WI38 (cell line): ENCODE measurements around the gene HIPK4.
"Not testable (repeated sequence)": the region's sequence is repeated elsewhere in the genome, so short reads cannot be mapped to it uniquely, and the experiment has no call there.

Experiments used
- H3K4me3 ChIP-seq: 2 replicates; pipeline ENCODE4 v1.5.1; 2011; ENCODE audit warnings: low read depth, mild to moderate bottlenecking, control low read depth, low read length
- TF ChIP-seq, protein P1 (sequence below): IDR thresholded peaks from 2 replicates; pipeline ENCODE4 v1.5.1; 2012; ENCODE audit warnings: low read depth, mild to moderate bottlenecking, control low read depth, low read length

HIPK4 gene

DNA sequence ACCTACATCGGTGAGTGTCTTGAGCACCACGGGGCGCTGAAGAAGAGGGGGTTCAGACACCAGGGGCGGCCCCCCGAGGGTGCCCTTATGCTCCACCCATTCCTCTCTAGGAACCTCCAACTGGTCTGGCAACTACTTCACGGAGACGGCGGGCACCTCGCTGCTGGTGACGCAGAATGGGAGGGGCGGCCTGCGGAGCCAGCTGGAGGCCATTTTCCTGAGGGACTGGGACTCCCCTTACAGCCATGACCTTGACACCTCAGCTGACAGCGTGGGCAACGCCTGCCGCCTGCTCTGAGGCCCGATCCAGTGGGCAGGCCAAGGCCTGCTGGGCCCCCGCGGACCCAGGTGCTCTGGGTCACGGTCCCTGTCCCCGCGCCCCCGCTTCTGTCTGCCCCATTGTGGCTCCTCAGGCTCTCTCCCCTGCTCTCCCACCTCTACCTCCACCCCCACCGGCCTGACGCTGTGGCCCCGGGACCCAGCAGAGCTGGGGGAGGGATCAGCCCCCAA lies 12.1 kb downstream of the HIPK4 start:
- no peak overlapping the region for H3K4me3 ChIP-seq
- TF ChIP-seq, protein P1, sequence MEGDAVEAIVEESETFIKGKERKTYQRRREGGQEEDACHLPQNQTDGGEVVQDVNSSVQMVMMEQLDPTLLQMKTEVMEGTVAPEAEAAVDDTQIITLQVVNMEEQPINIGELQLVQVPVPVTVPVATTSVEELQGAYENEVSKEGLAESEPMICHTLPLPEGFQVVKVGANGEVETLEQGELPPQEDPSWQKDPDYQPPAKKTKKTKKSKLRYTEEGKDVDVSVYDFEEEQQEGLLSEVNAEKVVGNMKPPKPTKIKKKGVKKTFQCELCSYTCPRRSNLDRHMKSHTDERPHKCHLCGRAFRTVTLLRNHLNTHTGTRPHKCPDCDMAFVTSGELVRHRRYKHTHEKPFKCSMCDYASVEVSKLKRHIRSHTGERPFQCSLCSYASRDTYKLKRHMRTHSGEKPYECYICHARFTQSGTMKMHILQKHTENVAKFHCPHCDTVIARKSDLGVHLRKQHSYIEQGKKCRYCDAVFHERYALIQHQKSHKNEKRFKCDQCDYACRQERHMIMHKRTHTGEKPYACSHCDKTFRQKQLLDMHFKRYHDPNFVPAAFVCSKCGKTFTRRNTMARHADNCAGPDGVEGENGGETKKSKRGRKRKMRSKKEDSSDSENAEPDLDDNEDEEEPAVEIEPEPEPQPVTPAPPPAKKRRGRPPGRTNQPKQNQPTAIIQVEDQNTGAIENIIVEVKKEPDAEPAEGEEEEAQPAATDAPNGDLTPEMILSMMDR: no peak

DNA sequence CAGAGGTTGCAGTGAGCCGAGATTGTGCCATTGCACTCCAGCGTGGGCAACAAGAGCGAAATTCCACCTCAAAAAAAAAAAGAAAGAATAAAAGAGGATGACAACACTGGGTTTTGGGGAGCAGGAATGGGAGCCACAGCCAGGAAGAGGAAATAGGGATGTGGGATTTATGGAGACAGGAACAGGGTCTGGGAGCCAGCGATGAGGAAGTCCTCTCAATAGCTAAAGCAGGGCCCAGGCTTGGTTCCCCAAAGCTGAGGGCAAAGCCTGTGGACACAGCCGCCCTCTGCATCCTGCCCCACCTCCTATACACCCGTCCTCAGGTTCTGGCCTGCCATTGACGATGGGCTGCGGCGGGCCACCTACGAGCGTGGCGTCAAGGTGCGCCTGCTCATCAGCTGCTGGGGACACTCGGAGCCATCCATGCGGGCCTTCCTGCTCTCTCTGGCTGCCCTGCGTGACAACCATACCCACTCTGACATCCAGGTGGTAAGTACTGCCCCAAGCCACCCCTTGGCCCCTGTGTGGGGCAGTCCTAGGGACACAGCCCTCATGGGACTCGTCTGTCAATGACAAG lies 13.6 kb downstream of the HIPK4 start:
- H3K4me3 ChIP-seq: no peak overlapping the region
- TF ChIP-seq, protein P1: no peak

DNA sequence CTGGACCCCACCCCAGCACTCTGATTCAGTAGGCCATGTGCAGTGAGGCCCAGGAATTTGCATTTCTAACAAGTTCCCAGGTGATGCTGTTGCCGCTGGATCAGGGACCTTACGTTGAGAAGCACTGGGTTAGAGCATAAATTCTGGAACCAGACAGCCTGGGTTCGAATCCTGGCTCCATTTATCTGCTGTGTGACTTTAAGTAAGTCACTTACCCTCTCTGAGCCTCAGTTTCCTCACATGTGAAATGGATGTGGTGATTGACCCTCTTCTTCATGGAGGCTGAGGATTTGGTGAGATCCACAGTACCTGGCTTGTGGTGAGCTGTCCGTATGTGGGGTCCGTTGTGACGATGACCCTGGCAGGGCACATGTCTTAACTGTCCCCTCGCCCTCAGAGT lies 15.9 kb downstream of the HIPK4 start:
- no peak overlapping the region for H3K4me3 ChIP-seq
- TF ChIP-seq, protein P1: no peak

DNA sequence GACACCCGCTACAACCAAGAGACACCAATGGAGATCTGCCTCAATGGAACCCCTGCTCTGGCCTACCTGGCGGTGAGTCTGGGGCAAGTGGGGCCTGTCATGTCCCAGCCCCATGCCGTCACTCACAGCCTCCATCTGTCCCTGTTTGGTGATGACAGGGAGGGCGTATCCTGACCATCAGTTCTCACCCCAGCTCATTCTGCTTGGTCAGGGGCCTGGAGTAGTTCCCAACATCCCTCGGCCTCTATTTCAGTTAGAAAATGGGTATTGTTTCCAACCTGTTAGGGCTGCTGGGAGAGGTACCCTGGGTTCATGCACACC lies 18.2 kb downstream of the HIPK4 start:
- H3K4me3 ChIP-seq: no peak overlapping the region
- TF ChIP-seq, protein P1: no peak

DNA sequence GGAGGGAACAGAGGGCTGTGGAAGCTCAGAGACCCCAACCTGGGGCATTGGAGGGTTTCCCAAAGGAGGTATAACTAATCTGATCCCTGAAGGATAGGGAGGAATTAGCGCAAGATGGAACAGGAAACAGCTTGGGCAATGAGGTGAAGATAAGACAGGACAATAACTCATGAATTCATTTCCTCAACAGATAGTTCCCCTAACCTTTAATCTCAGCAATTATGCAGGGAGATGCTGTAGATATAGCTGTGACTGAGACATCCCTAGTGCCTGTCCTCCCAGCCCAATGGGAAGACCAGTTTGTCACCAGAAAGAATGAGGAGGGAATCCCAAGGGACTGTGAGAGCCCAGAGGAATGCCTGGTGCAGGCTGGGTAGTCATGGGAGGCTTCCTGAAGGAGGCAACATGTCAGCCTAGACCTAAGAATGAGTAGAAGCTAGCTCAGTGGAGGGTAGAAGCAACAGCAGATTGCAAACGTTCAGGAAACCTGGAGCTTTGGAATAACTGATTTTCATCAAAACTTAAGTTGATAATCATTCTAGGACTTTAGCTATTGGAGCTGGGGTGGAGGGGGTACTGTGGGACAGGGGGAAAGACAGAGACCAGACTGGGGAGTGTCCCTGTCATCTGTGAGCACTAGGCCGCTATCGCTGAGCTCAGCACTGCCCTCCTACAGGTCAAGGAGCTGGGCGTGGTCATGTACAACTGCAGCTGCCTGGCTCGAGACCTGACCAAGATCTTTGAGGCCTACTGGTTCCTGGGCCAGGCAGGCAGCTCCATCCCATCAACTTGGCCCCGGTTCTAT lies 18.8 kb downstream of the HIPK4 start:
- no peak overlapping the region for H3K4me3 ChIP-seq
- TF ChIP-seq, protein P1: no peak

DNA sequence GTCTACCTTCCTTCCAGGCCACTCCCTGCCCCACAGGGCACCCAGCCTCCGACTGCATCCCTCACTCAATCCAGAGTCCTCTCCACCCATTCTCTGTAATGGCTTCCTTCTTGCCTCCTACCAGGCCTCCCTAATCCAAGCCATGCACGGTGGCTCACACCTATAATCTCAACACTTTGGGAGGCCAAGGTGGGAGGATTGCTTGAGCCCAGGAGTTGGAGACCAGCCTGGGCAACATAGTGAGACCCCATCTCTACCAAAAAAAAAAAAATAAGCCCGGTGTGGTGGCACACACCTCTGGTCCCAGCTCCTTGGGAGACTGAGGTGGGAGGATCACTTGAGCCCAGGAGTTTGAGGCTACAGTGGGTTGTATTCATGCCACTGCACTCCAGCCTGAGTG lies 19.7 kb downstream of the HIPK4 start:
- H3K4me3 ChIP-seq: not testable (repeated sequence)

DNA sequence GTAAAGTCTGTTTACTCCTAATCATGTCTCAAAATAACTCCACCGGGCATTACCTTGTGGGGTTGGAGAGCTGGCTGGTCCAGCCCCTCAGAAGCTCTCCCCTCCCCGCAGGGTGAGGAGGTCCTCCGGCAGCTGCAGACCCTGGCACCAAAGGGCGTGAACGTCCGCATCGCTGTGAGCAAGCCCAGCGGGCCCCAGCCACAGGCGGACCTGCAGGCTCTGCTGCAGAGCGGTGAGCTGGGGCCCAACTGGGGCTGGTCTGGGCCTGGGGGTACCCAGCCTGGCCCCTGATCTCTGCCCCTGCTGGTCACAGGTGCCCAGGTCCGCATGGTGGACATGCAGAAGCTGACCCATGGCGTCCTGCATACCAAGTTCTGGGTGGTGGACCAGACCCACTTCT lies 20.2 kb downstream of the HIPK4 start:
- TF ChIP-seq, protein P1: no peak
- no peak overlapping the region for H3K4me3 ChIP-seq
